NCI-H2107 treated with DMSO at 0.1 percent for 48 hours (cell line): ENCODE results near the gene CD164L2.

Experiments used
- DNase-seq: peaks from one replicate; lab custom pipeline; 2025; ENCODE audit not compliant: unreplicated experiment; lab: John Stamatoyannopoulos, UW

CD164L2 gene

GRCh38 chr1:27349784-27350662, 33.1 kb downstream of the CD164L2 start:
- DNase-seq = peak; percentile 28

GRCh38 chr1:27348861-27349783, 34.0 kb downstream of the CD164L2 start:
- peak; percentile 67 for DNase-seq

DNA sequence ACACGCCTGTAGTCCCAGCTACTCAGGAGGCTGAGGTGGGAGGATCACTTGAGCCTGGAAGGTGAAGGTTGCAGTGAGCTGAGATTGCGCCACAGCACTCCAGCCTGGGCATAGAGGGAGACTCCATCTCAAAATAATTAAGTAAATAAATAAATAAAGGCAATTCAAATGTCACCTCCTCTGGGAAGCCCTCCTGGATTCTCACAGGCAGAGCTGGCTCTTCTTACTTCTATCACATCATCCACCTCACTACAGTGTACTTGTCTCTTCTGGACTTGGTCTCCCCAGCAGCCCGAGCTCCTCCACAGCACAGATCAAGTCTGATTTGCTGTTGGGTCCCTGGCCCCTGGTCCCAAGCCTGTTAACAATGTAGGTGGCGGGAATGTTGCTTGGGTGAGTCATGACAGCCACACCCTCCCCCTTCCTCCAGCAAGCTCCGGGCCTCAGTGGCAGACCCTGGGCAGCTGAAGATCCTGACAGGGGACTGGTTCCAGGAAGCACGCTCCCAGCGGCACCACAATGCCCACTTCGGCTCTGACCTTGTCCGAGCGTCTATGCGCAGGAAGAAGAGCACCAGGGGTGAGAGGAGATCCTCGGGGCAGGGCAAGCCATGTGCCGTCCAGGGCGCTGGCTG, 36.0 kb downstream of the CD164L2 start:
- DNase-seq = no peak

- DNase-seq = no peak
These were observed 36.8 kb downstream of the CD164L2 start for GRCh38 chr1:27346357-27346756.

- no peak for DNase-seq
These were observed 37.9 kb downstream of the CD164L2 start for GRCh38 chr1:27345272-27345671.

DNA sequence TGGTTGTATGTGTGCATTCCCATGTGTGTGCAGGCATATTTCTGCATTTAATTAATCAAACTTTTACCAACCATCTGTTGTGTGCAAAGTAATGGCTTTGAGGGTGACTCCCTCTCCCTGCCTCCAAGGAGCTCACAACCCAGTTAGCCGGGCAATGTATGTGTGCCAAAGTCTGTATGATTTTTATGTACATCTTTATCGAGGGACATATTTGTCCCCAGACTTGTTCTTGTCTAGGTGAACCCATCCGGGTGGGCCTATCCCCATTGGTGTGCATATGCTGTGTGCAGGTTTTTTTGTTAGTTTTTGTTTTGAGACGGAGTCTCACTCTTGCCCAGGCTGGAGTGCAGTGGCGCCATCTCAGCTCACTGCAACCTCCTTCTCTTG, 39.5 kb downstream of the CD164L2 start:
- no peak for DNase-seq

- peak; percentile 42 for DNase-seq
These were observed 40.1 kb downstream of the CD164L2 start for GRCh38 chr1:27342778-27343638.

DNA sequence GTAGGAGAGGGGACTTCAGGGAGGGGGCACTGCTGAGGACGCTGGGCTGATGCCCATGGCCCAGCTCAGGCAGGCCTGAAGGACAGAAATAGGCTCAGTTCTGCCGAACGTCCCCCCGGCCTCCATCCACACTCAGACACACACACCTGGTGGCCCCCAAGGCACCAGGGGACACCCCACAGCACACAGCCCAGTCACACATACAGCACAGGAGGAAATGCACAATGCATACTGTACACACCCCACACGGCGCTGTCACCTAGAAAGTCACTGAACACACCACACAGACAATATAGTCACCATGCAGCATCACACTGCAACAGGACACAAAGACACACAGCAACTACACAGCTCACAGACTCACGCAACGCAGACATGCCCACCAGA, 40.7 kb downstream of the CD164L2 start:
- DNase-seq = peak; percentile 25

DNA sequence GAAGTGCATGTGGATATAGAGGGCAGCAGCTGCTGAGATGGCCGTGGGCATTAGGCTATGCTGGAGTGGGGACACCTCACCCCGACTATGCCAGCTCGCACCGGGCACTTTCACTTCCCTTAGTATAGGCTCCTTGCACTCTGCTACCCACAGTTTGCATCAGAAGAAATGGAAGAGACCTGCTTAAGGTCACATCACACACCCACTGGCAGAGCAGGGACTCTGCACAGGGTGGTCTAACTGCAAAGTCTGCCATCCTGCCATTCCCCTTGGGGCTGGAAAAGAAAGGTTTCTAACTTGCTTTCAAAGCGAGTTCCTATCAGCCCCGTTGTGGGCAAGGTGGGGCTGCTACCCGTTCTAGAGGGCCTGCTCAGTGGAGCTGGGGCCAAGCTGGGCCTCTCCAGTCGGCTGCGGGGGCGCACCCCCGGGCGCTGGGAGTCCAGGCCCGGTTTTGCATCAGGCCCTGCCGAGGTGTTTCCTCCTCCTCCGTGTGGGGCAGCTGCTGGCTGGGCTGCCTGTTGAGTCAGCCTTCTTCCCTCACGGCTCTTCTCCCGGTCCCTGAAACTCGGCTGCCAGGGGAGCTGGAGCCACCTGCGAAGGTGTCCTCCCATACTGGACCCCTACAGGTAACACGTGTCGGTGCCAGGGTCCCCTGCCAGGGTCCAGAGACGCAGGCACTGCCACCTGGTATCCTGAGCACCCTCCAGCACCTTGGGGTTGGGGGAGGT, 41.4 kb downstream of the CD164L2 start, which contains the start of gene SYTL1:
Gene SYTL1, plus strand, starts transcription at position 498 of the 728 bp plus-strand sequence. CDS start 3,313 bp downstream, outside the sequence.
- peak; percentile 49 for DNase-seq

DNA sequence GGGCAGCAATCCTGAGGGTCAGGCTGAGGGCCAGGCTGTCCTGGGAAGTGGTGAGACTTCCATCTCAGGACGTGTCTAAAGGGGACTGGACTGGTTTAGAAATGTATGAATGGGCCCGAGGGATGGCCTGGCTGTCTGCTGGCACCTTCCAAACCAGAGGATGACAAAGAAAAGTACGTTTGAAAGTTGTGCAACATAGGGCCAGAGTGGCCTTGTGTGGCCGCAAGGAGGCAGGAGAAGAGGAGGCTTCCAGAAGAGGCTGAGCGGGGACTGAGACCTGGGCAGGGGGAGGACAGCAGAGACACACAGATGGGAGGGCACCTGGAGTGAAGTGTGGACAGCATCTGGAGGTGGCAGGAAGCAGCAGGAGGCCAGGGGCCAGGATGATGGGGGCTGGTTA, 43.9 kb downstream of the CD164L2 start:
- DNase-seq = no peak

DNA sequence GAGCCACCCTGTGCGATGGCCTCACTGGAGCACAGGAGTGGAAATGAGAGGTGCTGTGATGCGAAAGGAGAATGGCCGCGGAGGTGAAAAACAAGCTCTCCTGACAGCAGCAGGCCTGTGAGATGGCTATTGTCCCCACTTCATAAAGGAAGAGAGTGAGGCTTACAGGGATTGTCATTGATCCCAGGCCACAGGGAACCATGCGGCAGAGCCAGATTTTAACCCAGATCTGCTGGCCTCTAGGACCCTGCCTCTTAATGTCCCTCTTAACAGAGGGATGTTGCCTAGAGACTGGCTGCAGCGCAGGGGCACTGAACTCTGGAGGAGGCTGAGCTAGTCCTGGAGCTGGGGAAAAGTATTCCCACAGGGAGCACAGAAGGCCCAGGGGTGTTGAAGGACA, 44.4 kb downstream of the CD164L2 start:
- no peak for DNase-seq

- DNase-seq = no peak
These were observed 46.4 kb downstream of the CD164L2 start for GRCh38 chr1:27336756-27337155.

GRCh38 chr1:27335506-27336422, 47.4 kb downstream of the CD164L2 start:
- DNase-seq = no peak

DNA sequence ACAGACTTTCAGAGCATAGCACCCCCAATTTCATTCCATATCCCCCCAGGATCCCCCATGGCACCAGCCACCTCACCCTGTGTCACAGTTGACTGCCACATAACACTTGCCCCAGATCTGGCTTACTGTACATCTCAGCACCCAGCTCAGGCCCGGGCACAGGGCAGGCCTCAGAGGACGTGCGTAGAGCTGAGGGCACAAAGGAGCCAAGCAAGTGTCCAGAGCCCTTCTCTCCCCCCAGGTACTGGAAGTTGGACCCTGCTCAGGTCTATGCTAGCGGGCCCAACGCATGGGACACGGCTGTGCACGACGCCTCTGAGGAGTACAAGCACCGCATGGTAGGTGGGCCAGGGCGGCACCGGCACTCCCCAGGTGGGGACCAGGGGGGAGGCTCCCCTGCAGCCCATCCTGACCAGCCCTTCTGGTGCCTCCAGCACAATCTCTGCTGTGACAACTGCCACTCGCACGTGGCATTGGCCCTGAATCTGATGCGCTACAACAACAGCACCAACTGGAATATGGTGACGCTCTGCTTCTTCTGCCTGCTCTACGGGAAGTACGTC, 49.3 kb downstream of the CD164L2 start:
- no peak for DNase-seq

DNA sequence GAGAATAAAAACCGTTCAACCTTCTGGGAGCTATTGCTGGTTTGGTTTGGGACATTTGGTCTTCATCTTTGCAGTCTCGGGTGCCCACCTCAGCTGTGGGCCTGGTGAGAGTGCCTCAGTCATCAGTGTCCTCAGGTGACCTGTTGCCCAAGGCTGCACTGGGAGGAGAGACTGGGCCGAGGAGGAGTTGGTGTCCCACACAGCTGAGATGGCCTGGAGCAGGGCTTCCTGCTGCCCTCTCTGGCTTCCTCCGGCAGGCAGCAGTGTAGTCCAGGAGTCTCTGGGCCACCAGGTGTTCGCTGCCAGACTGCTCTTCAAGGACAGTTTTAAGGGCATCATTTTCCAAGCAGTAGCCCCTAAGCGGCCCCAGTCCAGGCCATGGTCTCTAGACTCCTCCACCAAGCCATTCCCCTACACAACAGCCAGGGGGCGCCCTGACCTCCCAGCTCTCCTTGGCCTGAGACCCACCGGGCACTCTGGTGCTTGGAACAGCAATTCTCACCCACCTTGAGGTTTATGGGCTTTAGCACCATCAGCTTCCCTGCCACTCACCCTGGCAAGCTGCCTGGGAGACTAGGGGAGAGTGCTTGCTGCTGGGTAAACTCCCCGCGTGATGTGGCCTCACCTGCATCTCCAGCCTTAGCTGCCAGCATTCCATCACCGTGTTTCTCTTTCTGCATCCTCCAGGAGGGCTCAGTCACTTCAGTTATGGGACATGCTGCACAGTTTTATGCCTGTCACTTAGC, 50.4 kb downstream of the CD164L2 start:
- no peak for DNase-seq

DNA sequence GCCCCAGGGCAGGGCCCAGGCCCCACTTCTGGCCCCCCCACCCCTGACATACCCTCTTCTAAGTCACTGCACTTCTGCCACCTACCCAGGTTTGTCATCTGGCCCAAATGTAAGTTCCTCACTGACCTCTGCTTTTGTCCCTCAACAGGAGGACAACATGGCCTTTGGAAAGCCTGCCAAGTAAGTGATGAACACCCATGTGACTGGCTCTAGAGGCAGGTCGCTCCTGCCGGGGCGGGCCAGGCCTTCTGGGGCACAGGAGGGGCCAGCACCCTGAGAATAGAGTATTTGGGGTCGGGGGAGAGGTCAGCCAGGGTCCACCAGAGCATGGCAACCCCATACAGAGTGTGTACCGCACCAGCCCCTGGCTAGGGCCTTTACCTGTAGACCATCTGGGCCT, 51.2 kb downstream of the CD164L2 start:
- no peak for DNase-seq

DNA sequence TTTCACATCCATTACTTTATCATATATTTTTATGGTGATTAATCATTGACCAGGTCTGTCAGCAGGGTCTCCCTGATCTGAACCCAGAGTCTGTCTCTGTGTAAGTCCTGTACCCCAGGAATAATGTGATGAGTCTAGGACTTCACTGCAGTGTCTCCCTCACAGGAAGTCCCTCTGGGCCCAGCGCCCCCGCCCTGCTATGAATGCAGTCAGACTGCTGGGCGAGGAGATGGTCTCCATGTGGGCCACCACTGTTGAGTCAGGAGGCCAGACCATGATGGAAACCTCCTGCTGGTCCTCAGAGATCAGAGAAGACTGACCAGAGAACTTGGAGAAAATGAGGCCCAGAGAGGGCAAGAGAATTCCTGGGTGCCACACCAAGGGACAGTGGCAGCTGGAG, 51.7 kb downstream of the CD164L2 start:
- DNase-seq = no peak

- no peak for DNase-seq
These were observed 52.3 kb downstream of the CD164L2 start for GRCh38 chr1:27330786-27331185.
